ENCODE data around the gene GALR1.

GALR1 gene

GRCh38 chr18:77305676-77306075 is 56.0 kb downstream of the GALR1 start:
- H3K4me1 ChIP-seq (ENCODE audit: control insufficient read depth, insufficient read depth, low read length): no peaks in the 10 kb centered on the region
- H3K9me3 ChIP-seq (ENCODE audit: control insufficient read depth, insufficient read depth, low read depth, low read length): no peaks in the 10 kb centered on the region
- no peak for TF ChIP-seq ZNF366 (tag by site-specific recombination; conservative IDR thresholded peaks at IDR 0.05)
- H3K36me3 ChIP-seq (ENCODE audit: control insufficient read depth in 2 of 2, insufficient read depth in 1 of 2, low read length in 2 of 2): no peaks in the 10 kb centered on the region
- no peak overlapping the region for H3K4me3 ChIP-seq (ENCODE audit: low read depth, low read length)
- CTCF ChIA-PET: no interaction called here
- no peak overlapping the region for H3K27ac ChIP-seq (ENCODE audit: extremely low read depth, low read depth, low read length)
- POLR2A ChIA-PET: no interaction called here

GRCh38 chr18:77308216-77308615 is 58.6 kb downstream of the GALR1 start:
- no peak for TF ChIP-seq MEIS1 (CRISPR knock-in tag; IDR thresholded peaks at IDR 0.05; ENCODE audit: borderline replicate concordance)
- TF ChIP-seq ZNF335 (tag by site-specific recombination; conservative IDR thresholded peaks at IDR 0.05): no peak
- no peak for TF ChIP-seq ZSCAN30 (tag by site-specific recombination; IDR thresholded peaks at IDR 0.05)
- POLR2A ChIA-PET: no interaction called here
- CTCF ChIA-PET: no interaction called here

GRCh38 chr18:77314511-77314910 is 64.9 kb downstream of the GALR1 start:
- Histone ChIP-seq H3K4me3 (ENCODE audit: low read depth, low read length) (no peak overlapping the region), H3K27ac (ENCODE audit: extremely low read depth, low read depth, low read length) (no peak overlapping the region), H3K36me3 (ENCODE audit: control insufficient read depth in 2 of 2, insufficient read depth in 1 of 2, low read length in 2 of 2) (no peaks in the 10 kb centered on the region), H3K4me1 (ENCODE audit: control insufficient read depth, insufficient read depth, low read length) (no peaks in the 10 kb centered on the region), H3K9me3 (ENCODE audit: control insufficient read depth, insufficient read depth, low read depth, low read length) (no peaks in the 10 kb centered on the region)
- CTCF ChIA-PET: interaction anchor here (0.6 kb wide), 1 partner anchor 15 kb away, joined by 3 read pairs; no protein-coding TSS in a partner anchor
- POLR2A ChIA-PET: no interaction called here
- TF ChIP-seq ZNF521 (tag by site-specific recombination; IDR thresholded peaks at IDR 0.05) (no peak), ZSCAN23 (tag by site-specific recombination; IDR thresholded peaks at IDR 0.05) (no peak), ZIC2 (tag by site-specific recombination; IDR thresholded peaks at IDR 0.05) (no peak), ZNF48 (tag by site-specific recombination; IDR thresholded peaks at IDR 0.05) (no peak), ZNF391 (tag by site-specific recombination; IDR thresholded peaks at IDR 0.05; ENCODE audit: borderline replicate concordance, low read depth) (no peak), ZBTB20 (tag by site-specific recombination; IDR thresholded peaks at IDR 0.05) (no peak), ZNF155 (tag by site-specific recombination; IDR thresholded peaks at IDR 0.05) (no peak), ZNF654 (tag by site-specific recombination; IDR thresholded peaks at IDR 0.05; ENCODE audit: low read depth) (no peak), HOXC10 (CRISPR knock-in tag; IDR thresholded peaks at IDR 0.05) (no peak), ZBTB6 (tag by site-specific recombination; IDR thresholded peaks at IDR 0.05) (no peak), ZNF311 (tag by site-specific recombination; IDR thresholded peaks at IDR 0.05; ENCODE audit: borderline replicate concordance) (no peak), ZNF18 (tag by site-specific recombination; IDR thresholded peaks at IDR 0.05) (no peak), PRDM4 (tag by site-specific recombination; IDR thresholded peaks at IDR 0.05) (no peak), ZNF112 (tag by site-specific recombination; IDR thresholded peaks at IDR 0.05) (no peak), ZBTB17 (tag by site-specific recombination; IDR thresholded peaks at IDR 0.05) (no peak)

More at GRCh38 chr18:77308216-77308615, 58.6 kb downstream of the GALR1 start:
- Histone ChIP-seq H3K4me1 (ENCODE audit: control insufficient read depth, insufficient read depth, low read length) (no peaks in the 10 kb centered on the region), H3K9me3 (ENCODE audit: control insufficient read depth, insufficient read depth, low read depth, low read length) (no peaks in the 10 kb centered on the region), H3K36me3 (ENCODE audit: control insufficient read depth in 2 of 2, insufficient read depth in 1 of 2, low read length in 2 of 2) (no peaks in the 10 kb centered on the region), H3K4me3 (ENCODE audit: low read depth, low read length) (no peak overlapping the region), H3K27ac (ENCODE audit: extremely low read depth, low read depth, low read length) (no peak overlapping the region)
